Erythroblast (primary cell): ENCODE measurements around the gene MOB3C.

ENCODE experiments used
- GATA1 ChIP-seq: IDR thresholded peaks from 2 replicates; pipeline ENCODE4 v1.6.1; 2011; ENCODE audit warnings: low read depth, mild to moderate bottlenecking, control low read depth, low read length, moderate library complexity
- POLR2A ChIP-seq: IDR thresholded peaks from 2 replicates; pipeline ENCODE4 v1.6.1; 2011; ENCODE audit warnings: mild to moderate bottlenecking, low read length

- TF ChIP-seq POLR2A: no peak
- no peak for TF ChIP-seq GATA1
Measured at GRCh38 chr1:46605232-46605631, 11.4 kb downstream of the MOB3C start.
